Testis (tissue), 2 donors: ENCODE measurements around the gene HBD.

Experiments
- CTCF ChIP-seq, 3 experiments: fragments of 450-650 bp in 2 of 3; fragments of 200-600 bp in 1 of 3; sonication (generic) in 1 of 3; IDR thresholded peaks; one replicate each; pipeline ENCODE4 v1.5.1; 2016 to 2019; ENCODE audit warnings: antibody characterized with exemption in 3 of 3, mild to moderate bottlenecking in 2 of 3, moderate library complexity in 1 of 3
- POLR2A ChIP-seq: fragments of 450-650 bp; IDR thresholded peaks from one replicate; pipeline ENCODE4 v1.6.1; 2017; ENCODE audit warnings: antibody characterized with exemption, mild to moderate bottlenecking, moderate library complexity

DNA sequence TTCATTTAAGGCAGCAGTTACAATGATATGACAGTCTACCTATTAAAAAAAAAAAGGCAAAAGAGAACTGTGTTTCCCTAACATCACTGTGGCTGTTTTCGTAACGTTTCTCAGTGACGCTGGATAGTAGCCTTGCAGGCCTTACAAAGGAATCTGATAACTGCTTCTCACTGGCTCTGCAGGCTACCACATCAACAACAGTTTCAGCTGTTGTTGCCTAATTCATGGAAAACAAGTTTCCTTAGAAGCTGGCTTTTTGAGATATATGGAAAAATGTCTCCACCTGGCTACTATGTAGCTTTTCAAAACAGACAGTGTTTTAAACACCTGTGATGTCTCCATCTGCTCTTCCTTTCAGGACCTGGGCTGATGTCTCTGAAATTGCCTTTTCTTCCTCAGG is 37.6 kb downstream of the HBD start:
- no peak for TF ChIP-seq CTCF (IDR thresholded peaks at IDR 0.05)
- no peak for TF ChIP-seq POLR2A
